ENCODE data around the gene RAB30. TPM values are rescaled to one million over a fixed set of nuclear protein-coding genes. Genes with fewer than 3 reads are reported as not detected.

The RAB30 gene
- total and polyA plus RNA-seq, 2 donors from 2014 or later, result 3.1 to 15.2 TPM

GRCh38 chr11:83046621-83047172, 25.0 kb downstream of the RAB30 start:
- H3K9ac ChIP-seq (ENCODE audit: low read length in 3 of 3), result no peak overlapping the region
- no peak for TF ChIP-seq CTCF (IDR thresholded peaks at IDR 0.05; ENCODE audit: borderline replicate concordance, extremely low read depth, insufficient read depth)
- H3K36me3 ChIP-seq (ENCODE audit: control insufficient read depth in 2 of 3, insufficient read depth in 3 of 3, low read length in 3 of 3), result no peaks in the 10 kb centered on the region
- no peaks in the 10 kb centered on the region for H3K27me3 ChIP-seq (ENCODE audit: control insufficient read depth, insufficient read depth, low read length)
- H3K27ac ChIP-seq (ENCODE audit: low read depth in 2 of 2, low read length in 2 of 2), result no peak overlapping the region
- intact Hi-C loops (cut with DNase I), result no loop called here
- H3K9me3 ChIP-seq (ENCODE audit: control insufficient read depth in 2 of 3, insufficient read depth in 1 of 3, low read length in 3 of 3), result no peaks in the 10 kb centered on the region
- peaks cover 0 to 3% (median 3%) of the 10 kb centered on the region in 3 donors for H3K4me1 ChIP-seq (ENCODE audit: control insufficient read depth in 2 of 3, insufficient read depth in 2 of 3, low read depth in 1 of 3, low read length in 3 of 3)
- H3K4me3 ChIP-seq (ENCODE audit: low read length in 3 of 3), result no peak overlapping the region
- FAIRE-seq, result no peak
- no peak for DNase-seq

- intact Hi-C loops (cut with DNase I), result no loop called here
- FAIRE-seq (no peak), DNase-seq (no peak)
- Histone ChIP-seq H3K4me1 (ENCODE audit: control insufficient read depth in 2 of 3, insufficient read depth in 2 of 3, low read depth in 1 of 3, low read length in 3 of 3) (peaks cover 0 to 3% (median 3%) of the 10 kb centered on the region in 3 donors), H3K27me3 (ENCODE audit: control insufficient read depth, insufficient read depth, low read length) (no peaks in the 10 kb centered on the region), H3K9ac (ENCODE audit: low read length in 3 of 3) (no peak overlapping the region), H3K9me3 (ENCODE audit: control insufficient read depth in 2 of 3, insufficient read depth in 1 of 3, low read length in 3 of 3) (no peaks in the 10 kb centered on the region), H3K4me3 (ENCODE audit: low read length in 3 of 3) (no peak overlapping the region), H3K27ac (ENCODE audit: low read depth in 2 of 2, low read length in 2 of 2) (no peak overlapping the region), H3K36me3 (ENCODE audit: control insufficient read depth in 2 of 3, insufficient read depth in 3 of 3, low read length in 3 of 3) (no peaks in the 10 kb centered on the region)
- TF ChIP-seq CTCF (IDR thresholded peaks at IDR 0.05; ENCODE audit: borderline replicate concordance, extremely low read depth, insufficient read depth), result no peak
Observed at GRCh38 chr11:83044958-83045712, 26.6 kb downstream of the RAB30 start.

GRCh38 chr11:83042964-83043711, 28.6 kb downstream of the RAB30 start:
- H3K36me3 ChIP-seq (ENCODE audit: control insufficient read depth in 2 of 3, insufficient read depth in 3 of 3, low read length in 3 of 3), result no peaks in the 10 kb centered on the region
- FAIRE-seq (no peak), DNase-seq (no peak)
- no peak overlapping the region for H3K4me3 ChIP-seq (ENCODE audit: low read length in 3 of 3)
- H3K27ac ChIP-seq (ENCODE audit: low read depth in 2 of 2, low read length in 2 of 2), result no peak overlapping the region
- intact Hi-C loops (cut with DNase I), result no loop called here
- no peak for TF ChIP-seq CTCF (IDR thresholded peaks at IDR 0.05; ENCODE audit: borderline replicate concordance, extremely low read depth, insufficient read depth)
- no peak overlapping the region for H3K9ac ChIP-seq (ENCODE audit: low read length in 3 of 3)
- no peaks in the 10 kb centered on the region for H3K9me3 ChIP-seq (ENCODE audit: control insufficient read depth in 2 of 3, insufficient read depth in 1 of 3, low read length in 3 of 3)
- H3K4me1 ChIP-seq (ENCODE audit: control insufficient read depth in 2 of 3, insufficient read depth in 2 of 3, low read depth in 1 of 3, low read length in 3 of 3), result peaks cover 0 to 3% (median 3%) of the 10 kb centered on the region in 3 donors
- no peaks in the 10 kb centered on the region for H3K27me3 ChIP-seq (ENCODE audit: control insufficient read depth, insufficient read depth, low read length)

Measured in kidney (tissue), 14 donors.